ENCODE data around the gene MDM4.
"Not testable (repeated sequence)": the region's sequence is repeated elsewhere in the genome, so short reads cannot be mapped to it uniquely, and the experiment has no call there.

Gene MDM4

DNA sequence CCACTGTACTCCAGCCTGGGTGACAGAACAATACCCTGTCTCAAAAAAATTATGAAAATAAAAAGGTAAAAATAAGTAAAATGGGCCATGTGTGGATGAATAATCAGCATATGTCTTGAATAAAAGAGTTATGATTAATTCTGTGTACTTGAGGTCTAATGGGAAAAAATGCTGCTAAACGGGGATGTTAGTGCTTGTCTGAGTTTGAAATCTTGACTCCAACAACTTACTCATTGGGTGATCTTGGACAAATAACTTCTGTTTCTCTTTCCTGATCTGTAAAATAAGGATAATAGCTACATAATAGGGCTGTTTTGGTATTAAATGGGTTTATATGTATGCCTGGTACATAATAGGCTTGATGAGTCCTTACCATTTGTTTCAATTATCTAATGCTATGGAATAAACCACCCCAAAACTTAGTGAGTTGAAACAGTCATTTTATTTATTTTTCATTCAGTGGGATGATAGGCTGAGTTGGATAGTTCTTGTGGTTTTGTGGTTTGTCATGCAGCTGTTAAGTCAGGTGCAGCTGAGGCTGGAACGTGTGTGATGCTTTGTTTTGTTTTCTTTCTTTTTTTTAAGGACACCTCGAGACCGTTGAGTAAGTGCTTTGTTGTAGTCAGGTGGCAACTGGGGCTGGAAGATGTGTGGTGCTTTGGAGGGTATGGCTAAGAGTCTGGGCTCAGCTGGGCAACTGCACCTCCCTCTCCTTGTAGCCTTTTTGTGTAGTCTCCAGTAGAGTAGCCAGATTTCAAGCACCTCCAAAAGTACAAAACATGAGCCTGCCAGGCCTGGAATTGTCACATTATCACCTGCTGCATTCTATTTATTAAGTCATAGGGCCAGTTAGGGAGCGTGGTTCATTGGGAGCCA lies 4.9 kb downstream of the MDM4 start:
- no peaks in the 10 kb centered on the region for H3K27me3 ChIP-seq (ENCODE audit: insufficient read depth, low read length)
- H3K4me3 ChIP-seq (ENCODE audit: low read depth, low read length), result no peak overlapping the region
- H3K27ac ChIP-seq (ENCODE audit: low read depth, low read length), result no peak overlapping the region
- no peak overlapping the region for H2AFZ ChIP-seq (ENCODE audit: low read length, unreplicated experiment)
- H3K4me1 ChIP-seq (ENCODE audit: control insufficient read depth, insufficient read depth, low read length, unreplicated experiment), result peaks cover 12% of the 10 kb centered on the region
- peaks cover 86% of the 10 kb centered on the region for H3K79me2 ChIP-seq (ENCODE audit: control insufficient read depth, insufficient read depth, low read length, unreplicated experiment)
- H3K36me3 ChIP-seq (ENCODE audit: insufficient read depth, low read length), result peaks cover 12% of the 10 kb centered on the region

DNA sequence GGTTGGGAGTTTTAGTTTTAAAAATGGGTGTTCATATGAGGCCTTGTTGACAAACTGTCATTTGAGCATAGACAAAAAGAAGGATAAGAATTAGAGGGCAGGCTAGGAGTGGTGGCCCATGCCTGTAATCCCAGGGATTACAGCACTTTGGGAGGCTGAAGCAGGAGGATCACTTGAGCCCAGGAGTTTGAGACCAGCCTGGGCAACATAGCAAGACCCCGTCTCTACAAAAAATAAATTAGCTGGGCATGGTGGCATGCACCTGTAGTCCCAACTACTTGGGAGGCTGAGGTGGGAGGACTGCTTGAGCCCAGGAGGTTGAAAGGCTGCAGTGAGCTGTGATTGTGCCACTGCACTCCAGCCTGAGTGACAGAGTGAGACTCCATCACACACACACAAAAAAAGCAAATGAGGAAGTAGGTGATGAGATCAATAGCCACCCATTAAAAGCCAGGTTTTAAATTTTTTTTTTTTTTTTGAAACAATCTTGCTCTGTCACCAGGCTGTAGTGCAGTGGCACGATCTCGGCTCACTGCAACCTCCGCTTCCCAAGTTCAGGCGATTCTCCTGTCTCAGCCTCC lies 5.8 kb downstream of the MDM4 start:
- H2AFZ ChIP-seq (ENCODE audit: low read length, unreplicated experiment); H3K27ac ChIP-seq (ENCODE audit: low read depth, low read length); H3K27me3 ChIP-seq (ENCODE audit: insufficient read depth, low read length); H3K4me3 ChIP-seq (ENCODE audit: low read depth, low read length): not testable (repeated sequence)
- Histone ChIP-seq H3K36me3 (ENCODE audit: insufficient read depth, low read length) (peaks cover 16% of the 10 kb centered on the region), H3K4me1 (ENCODE audit: control insufficient read depth, insufficient read depth, low read length, unreplicated experiment) (peaks cover 12% of the 10 kb centered on the region), H3K79me2 (ENCODE audit: control insufficient read depth, insufficient read depth, low read length, unreplicated experiment) (peaks cover 78% of the 10 kb centered on the region)

DNA sequence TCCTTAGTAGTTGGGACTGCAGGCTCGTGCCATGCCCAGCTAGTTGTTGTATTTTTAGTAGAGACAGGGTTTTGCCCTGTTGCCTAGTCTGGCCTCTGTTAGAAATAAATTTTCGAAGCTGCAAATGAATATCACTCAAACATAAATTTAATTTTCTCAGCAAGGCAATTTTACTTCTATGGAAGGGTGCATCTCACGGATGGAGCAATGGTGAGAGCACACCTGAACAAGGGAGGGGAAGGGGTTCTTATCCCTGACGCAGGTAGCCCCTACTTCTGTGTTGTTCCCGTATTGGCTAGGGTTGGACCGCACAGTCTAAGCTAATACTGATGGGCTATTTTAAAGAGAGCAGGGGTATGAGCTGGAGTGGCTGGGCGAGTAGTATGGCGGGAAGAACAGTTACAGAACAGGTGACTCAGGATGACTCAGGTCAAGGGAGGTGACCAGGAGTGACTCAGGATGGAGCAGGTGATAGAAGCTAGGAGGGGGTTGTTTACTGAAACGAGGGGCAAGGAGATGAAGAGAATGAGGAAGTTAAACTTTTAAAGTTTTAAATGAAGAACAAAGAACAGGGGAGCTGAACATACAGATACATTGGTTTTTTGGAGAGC lies 7.5 kb downstream of the MDM4 start:
- H3K79me2 ChIP-seq (ENCODE audit: control insufficient read depth, insufficient read depth, low read length, unreplicated experiment), result peaks cover 61% of the 10 kb centered on the region
- peaks cover 5% of the 10 kb centered on the region for H3K4me1 ChIP-seq (ENCODE audit: control insufficient read depth, insufficient read depth, low read length, unreplicated experiment)
- peaks cover 23% of the 10 kb centered on the region for H3K36me3 ChIP-seq (ENCODE audit: insufficient read depth, low read length)
- H3K4me3 ChIP-seq (ENCODE audit: low read depth, low read length), result no peak overlapping the region
- H2AFZ ChIP-seq (ENCODE audit: low read length, unreplicated experiment), result no peak overlapping the region
- H3K27ac ChIP-seq (ENCODE audit: low read depth, low read length), result no peak overlapping the region
- no peaks in the 10 kb centered on the region for H3K27me3 ChIP-seq (ENCODE audit: insufficient read depth, low read length)

DNA sequence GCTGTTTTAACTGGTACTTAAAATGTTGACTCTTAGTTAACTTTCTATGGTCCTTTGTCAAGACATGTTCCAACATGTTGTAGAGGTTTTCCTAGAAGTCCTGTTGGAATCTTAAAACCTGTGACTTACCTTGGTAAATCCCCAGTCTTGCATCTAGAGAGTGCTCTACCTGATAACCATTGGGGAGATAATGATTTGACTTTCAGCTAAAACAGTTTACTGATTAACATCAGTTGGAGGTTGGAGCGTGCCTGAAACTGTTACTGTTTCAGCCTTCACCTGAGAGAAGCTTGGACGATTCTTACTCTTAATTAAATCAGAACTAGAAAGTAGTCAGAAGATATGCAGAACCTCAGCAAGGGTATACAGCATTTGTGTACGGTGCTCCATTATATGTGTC lies 8.8 kb downstream of the MDM4 start:
- Histone ChIP-seq H3K4me3 (ENCODE audit: low read depth, low read length) (no peak overlapping the region), H3K36me3 (ENCODE audit: insufficient read depth, low read length) (peaks cover 20% of the 10 kb centered on the region), H3K27me3 (ENCODE audit: insufficient read depth, low read length) (no peaks in the 10 kb centered on the region), H2AFZ (ENCODE audit: low read length, unreplicated experiment) (no peak overlapping the region), H3K79me2 (ENCODE audit: control insufficient read depth, insufficient read depth, low read length, unreplicated experiment) (peaks cover 50% of the 10 kb centered on the region), H3K27ac (ENCODE audit: low read depth, low read length) (no peak overlapping the region), H3K4me1 (ENCODE audit: control insufficient read depth, insufficient read depth, low read length, unreplicated experiment) (peaks cover 5% of the 10 kb centered on the region)

DNA sequence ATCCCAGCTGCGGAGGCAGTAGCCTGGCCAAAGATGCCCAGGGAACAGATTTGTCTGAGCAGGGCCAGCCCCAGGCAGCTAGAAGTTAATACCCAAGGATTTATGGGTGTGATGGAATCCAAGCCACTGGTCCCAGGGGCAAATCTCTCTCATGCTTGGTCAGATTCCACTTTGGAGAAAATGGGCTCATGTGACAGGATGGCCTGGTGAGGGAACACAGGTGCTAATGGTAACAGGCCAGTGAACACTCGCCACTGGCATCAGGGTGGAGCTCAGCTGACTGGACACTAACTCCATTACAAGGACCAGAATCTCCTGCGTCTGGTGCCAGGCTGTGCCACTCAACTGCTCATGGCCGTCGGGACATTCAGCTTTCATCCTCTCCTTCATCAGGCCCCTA lies 12.0 kb downstream of the MDM4 start:
- Histone ChIP-seq H3K27ac (ENCODE audit: low read depth, low read length) (no peak overlapping the region), H3K79me2 (ENCODE audit: control insufficient read depth, insufficient read depth, low read length, unreplicated experiment) (peaks cover 20% of the 10 kb centered on the region), H3K4me3 (ENCODE audit: low read depth, low read length) (no peak overlapping the region), H3K36me3 (ENCODE audit: insufficient read depth, low read length) (peaks cover 28% of the 10 kb centered on the region), H3K4me1 (ENCODE audit: control insufficient read depth, insufficient read depth, low read length, unreplicated experiment) (no peaks in the 10 kb centered on the region), H2AFZ (ENCODE audit: low read length, unreplicated experiment) (no peak overlapping the region), H3K27me3 (ENCODE audit: insufficient read depth, low read length) (no peaks in the 10 kb centered on the region)

DNA sequence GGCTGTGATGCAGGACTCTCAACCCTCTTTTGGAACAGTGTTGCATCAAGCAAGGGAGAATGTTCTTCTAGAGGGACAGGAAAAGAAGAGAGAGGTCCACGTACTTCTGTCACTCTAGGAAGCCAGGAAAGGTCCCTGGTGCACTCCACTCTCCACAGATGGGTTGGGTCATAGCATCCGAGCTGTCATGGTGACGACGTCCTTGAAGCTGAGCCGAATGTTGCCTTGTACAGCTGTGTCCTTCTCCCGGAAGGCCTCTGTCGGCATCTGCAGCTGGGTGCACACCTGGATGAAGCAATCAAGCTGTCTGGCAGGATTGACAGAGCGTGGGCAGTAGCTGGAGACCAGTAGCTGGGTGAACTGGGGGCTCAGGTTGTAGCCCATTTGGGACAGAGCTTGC lies 12.5 kb downstream of the MDM4 start:
- Histone ChIP-seq H3K4me1 (ENCODE audit: control insufficient read depth, insufficient read depth, low read length, unreplicated experiment) (no peaks in the 10 kb centered on the region), H2AFZ (ENCODE audit: low read length, unreplicated experiment) (no peak overlapping the region), H3K36me3 (ENCODE audit: insufficient read depth, low read length) (peaks cover 25% of the 10 kb centered on the region), H3K4me3 (ENCODE audit: low read depth, low read length) (no peak overlapping the region), H3K27ac (ENCODE audit: low read depth, low read length) (no peak overlapping the region), H3K79me2 (ENCODE audit: control insufficient read depth, insufficient read depth, low read length, unreplicated experiment) (peaks cover 16% of the 10 kb centered on the region), H3K27me3 (ENCODE audit: insufficient read depth, low read length) (no peaks in the 10 kb centered on the region)

DNA sequence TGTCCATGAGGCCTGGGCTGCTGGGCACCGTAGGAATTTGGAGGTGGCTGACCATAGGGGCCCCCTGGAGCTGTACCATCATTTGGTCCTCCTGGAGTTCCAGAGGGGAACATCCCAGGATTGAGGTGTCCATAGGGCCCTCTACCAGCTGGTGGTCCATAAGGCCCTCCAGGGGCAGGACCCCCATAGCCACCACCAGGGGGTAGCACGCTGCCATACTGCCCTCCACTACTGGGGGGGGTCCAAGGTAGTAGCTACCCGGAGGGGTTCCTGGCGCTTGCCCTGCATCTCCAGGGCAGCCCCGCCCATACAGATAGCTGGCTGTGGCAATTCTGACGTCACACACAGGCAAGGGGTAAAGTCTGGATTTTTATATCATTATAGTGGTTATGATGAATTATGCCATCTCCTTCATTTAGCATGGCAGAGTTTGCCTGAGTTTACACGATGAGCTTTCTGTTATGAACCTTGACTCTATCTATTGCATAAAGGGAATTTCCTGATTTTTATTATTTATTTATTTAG lies 13.2 kb downstream of the MDM4 start:
- H2AFZ ChIP-seq (ENCODE audit: low read length, unreplicated experiment), result no peak overlapping the region
- peaks cover 9% of the 10 kb centered on the region for H3K79me2 ChIP-seq (ENCODE audit: control insufficient read depth, insufficient read depth, low read length, unreplicated experiment)
- no peak overlapping the region for H3K4me3 ChIP-seq (ENCODE audit: low read depth, low read length)
- no peaks in the 10 kb centered on the region for H3K27me3 ChIP-seq (ENCODE audit: insufficient read depth, low read length)
- no peak overlapping the region for H3K27ac ChIP-seq (ENCODE audit: low read depth, low read length)
- peaks cover 25% of the 10 kb centered on the region for H3K36me3 ChIP-seq (ENCODE audit: insufficient read depth, low read length)
- no peaks in the 10 kb centered on the region for H3K4me1 ChIP-seq (ENCODE audit: control insufficient read depth, insufficient read depth, low read length, unreplicated experiment)

DNA sequence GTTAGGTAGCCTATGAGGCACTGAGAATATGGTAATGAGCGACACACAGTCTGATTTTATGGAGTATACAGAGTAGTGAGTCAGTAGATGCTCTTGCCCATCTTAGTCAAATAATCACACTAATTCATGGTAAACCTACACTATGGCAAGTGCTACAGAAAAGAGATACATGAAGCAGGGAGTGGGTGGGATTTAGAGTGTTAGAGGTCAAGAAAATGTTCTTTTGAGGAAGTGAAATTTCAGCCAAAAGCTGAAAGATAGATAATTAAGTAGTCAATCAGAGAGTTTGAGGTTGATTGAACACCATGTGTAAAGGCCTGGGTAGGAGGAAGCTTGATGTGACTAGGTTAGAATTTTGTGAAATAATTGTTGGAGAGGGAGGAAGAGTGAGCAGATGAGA lies 14.7 kb downstream of the MDM4 start:
- Histone ChIP-seq H3K27me3 (ENCODE audit: insufficient read depth, low read length) (no peaks in the 10 kb centered on the region), H2AFZ (ENCODE audit: low read length, unreplicated experiment) (no peak overlapping the region), H3K4me1 (ENCODE audit: control insufficient read depth, insufficient read depth, low read length, unreplicated experiment) (no peaks in the 10 kb centered on the region), H3K4me3 (ENCODE audit: low read depth, low read length) (no peak overlapping the region), H3K36me3 (ENCODE audit: insufficient read depth, low read length) (peaks cover 29% of the 10 kb centered on the region), H3K27ac (ENCODE audit: low read depth, low read length) (no peak overlapping the region), H3K79me2 (ENCODE audit: control insufficient read depth, insufficient read depth, low read length, unreplicated experiment) (no peaks in the 10 kb centered on the region)

DNA sequence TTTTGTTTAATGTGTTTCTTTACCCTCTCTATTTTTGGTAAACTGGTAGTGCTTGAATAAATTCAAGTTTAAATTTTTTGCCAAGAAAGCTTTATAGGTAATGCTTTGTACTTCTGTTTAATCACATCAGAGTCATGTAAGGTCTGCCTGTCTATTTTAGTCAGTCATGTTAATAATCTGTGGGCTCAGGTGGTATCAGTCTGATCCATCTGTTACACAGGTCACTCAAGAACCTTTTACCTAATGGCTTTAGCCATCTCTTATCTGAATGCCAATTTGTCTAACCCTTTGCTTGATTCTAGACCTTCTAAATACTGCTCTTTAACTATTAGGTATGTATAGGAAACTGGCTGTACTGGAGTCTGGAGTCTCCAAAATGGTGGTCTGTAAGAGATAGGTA lies 16.6 kb downstream of the MDM4 start:
- Histone ChIP-seq H3K79me2 (ENCODE audit: control insufficient read depth, insufficient read depth, low read length, unreplicated experiment) (no peaks in the 10 kb centered on the region), H3K4me1 (ENCODE audit: control insufficient read depth, insufficient read depth, low read length, unreplicated experiment) (no peaks in the 10 kb centered on the region), H2AFZ (ENCODE audit: low read length, unreplicated experiment) (no peak overlapping the region), H3K27me3 (ENCODE audit: insufficient read depth, low read length) (no peaks in the 10 kb centered on the region), H3K36me3 (ENCODE audit: insufficient read depth, low read length) (peaks cover 29% of the 10 kb centered on the region), H3K27ac (ENCODE audit: low read depth, low read length) (no peak overlapping the region), H3K4me3 (ENCODE audit: low read depth, low read length) (no peak overlapping the region)

DNA sequence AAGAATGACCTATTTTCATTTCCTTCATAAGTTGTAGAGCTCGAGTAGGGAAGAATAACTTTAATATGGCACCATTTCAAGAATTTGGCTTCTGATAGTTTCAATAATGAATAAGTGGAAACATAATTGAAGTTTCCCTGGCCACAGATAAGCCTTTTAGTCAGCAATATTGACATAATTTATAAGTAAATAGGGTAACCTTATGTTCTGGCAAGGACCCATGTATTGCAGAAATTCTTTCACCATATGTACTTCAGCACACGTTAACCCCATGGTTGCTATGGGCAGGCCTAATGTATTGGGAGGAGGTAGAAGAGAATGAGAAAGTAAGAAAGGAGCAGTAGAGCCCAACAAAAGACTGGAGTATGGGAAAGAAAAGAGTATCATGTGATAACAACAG lies 25.4 kb downstream of the MDM4 start:
- no peak overlapping the region for H3K4me3 ChIP-seq (ENCODE audit: low read depth, low read length)
- H3K4me1 ChIP-seq (ENCODE audit: control insufficient read depth, insufficient read depth, low read length, unreplicated experiment), result peaks cover 23% of the 10 kb centered on the region
- no peaks in the 10 kb centered on the region for H3K27me3 ChIP-seq (ENCODE audit: insufficient read depth, low read length)
- no peaks in the 10 kb centered on the region for H3K79me2 ChIP-seq (ENCODE audit: control insufficient read depth, insufficient read depth, low read length, unreplicated experiment)
- peaks cover 55% of the 10 kb centered on the region for H3K36me3 ChIP-seq (ENCODE audit: insufficient read depth, low read length)
- no peak overlapping the region for H3K27ac ChIP-seq (ENCODE audit: low read depth, low read length)
- no peak overlapping the region for H2AFZ ChIP-seq (ENCODE audit: low read length, unreplicated experiment)
